HG02970 (cell line): ENCODE data around the gene PRSS35.
"Not testable (repeated sequence)": the region's sequence is repeated elsewhere in the genome, so short reads cannot be mapped to it uniquely, and the experiment has no call there.

Source experiments
- ATAC-seq: cut with Tn5 transposase; IDR thresholded peaks from one replicate; pipeline ENCODE4 v1.9.1; 2021; ENCODE audit warnings: mild to moderate bottlenecking, moderate library complexity, moderate number of reproducible peaks; ENCODE audit not compliant: unreplicated experiment, low FRiP score

The PRSS35 gene, protein sequence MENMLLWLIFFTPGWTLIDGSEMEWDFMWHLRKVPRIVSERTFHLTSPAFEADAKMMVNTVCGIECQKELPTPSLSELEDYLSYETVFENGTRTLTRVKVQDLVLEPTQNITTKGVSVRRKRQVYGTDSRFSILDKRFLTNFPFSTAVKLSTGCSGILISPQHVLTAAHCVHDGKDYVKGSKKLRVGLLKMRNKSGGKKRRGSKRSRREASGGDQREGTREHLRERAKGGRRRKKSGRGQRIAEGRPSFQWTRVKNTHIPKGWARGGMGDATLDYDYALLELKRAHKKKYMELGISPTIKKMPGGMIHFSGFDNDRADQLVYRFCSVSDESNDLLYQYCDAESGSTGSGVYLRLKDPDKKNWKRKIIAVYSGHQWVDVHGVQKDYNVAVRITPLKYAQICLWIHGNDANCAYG

DNA sequence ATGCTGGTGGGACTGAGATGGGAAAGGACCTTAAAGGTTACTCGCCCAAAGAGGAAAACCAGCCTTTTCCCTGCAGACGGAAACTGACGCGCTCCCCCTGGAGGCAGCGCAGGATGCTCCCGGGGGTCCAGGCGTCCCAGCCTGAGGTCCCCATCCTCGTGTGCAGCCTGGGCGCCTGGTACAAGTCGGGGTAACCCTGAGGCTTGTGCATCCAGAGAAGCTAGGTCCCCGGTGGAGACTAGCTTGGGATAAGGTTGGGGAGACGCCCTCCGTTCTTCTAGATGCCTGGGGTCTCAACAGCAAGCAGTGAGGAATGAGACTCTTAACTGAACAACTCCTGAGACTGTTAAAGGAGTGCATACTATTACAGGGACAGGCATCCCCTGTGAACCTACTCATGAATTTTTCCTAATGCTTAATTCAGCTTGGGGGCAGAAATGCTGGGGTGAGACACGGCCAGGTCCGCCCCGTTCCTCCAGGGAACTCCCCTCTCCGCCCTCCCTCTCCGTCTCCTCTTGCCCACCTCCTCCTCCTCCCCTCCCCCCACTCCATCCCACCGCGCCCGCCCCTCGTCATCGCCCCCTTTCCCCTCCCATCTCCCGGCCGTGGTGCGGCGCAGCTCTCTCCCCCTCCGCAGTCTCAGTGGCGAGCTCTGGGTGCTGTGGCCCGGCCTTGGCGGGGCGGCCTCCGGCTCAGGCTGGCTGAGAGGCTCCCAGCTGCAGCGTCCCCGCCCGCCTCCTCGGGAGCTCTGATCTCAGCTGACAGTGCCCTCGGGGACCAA lies at the start of gene PRSS35:
Gene PRSS35, plus strand, starts transcription at position 634 of the 781 bp plus-strand sequence. CDS start 10,908 bp downstream, outside the sequence.
- ATAC-seq = no peak

DNA sequence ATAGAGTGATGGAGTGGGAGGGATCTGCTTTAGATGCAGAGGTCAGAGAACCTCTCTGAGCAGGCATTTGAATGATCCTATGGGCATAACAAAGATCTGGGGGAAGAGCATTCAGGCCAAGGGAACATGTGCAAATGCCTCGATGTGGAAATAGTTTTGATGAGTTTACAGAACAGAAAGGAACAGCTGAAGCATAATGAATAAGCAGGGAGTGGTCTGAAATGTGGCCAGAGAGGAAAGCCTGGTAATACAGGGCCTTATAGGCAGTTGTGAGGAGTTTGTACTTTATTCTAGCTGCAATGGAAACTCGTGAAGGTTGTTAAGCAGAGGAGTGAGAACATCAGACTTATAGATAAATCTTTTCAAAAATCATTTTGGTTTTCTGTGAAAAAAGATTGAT lies 48.4 kb upstream of the PRSS35 start:
- ATAC-seq = no peak

DNA sequence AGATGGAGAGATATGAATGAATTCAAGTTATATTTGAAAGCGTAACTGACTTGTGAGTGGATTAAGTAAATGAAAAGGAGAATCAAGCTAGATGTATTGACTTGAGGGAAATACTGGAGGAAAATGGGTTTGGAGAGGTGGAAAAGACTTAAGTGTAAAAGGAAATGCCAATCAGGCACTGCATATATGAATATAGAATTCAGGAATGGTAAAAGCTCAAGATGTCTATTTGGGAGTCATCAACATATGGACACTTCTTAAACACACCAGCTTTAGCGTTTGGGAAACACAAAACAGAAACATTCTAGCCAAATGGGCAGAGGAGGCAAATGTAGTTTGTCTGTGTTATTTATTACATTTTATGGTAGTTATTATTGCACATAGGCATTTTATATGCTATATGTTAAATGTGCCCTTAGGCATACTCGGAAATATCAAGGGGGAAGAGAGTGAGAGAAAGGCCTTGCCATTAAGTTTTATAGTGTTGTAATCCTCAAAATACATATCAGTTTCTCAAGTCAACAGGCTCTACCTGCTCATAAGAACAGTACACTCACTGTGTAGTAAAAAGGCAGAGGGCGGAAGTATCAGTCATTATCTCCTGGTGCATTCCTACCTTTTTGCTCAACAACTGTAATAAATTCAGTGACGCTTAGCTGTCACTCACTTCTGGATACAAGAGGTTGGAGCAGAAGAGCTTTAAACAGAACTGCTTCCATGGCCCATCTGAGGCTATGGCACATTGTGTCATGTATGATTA lies 47.8 kb upstream of the PRSS35 start:
- no peak for ATAC-seq

DNA sequence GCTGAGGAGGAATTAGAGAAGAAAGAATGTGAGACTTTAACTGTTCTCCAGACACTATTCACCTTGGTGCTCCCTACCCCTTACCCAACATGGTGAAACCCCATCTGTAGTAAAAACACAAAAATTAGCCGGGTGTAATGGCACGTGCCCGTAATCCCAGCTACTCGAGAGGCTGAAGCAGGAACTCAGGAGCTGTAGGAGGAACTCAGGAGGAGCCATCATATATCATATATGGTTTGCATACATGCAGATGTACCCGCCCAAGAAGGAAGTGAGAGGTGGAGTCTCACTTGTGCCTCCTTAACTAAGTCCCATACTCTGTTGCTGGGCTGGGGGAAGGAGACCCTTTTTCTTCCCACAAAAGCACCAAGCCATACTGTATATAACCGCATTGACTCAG lies 46.0 kb upstream of the PRSS35 start:
- ATAC-seq = no peak

DNA sequence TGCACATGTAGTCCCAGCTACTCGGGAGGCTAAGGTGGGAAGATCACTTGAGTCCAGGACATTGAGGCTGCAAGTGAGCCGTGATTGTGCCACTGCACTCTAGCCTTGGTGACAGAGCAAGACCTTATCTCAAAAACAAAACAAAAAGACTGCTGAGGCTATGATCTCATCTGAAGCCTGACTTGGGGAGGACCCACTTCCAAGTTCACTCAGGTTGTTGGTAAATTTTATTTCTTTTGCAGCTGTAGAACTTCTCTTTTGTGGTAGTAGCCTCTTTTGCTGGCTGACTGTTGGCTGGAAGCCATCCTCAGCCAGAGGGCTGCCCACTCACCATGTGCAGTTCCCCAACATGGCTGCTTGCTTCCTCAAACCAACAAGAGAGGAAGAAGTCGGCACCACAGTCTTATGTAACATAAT lies 44.7 kb upstream of the PRSS35 start:
- no peak for ATAC-seq

DNA sequence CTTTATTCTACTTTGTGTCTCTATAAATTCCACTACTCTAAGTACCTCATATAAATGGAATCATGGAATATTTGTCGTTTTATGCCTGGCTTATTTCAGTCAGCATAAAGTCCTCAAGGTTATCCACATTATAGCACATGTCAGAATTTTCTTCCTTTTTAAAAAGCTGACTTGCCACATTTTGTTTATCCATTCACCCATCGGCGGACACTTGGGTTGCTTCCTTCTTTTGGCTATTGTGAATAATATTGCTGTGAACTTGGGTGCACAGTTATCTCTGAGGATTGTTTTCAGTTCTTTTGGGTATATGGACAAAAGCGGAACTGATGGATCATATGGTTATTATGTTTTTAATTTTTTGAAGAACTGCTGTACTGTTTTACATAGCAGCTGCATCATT lies 42.3 kb upstream of the PRSS35 start:
- no peak for ATAC-seq

DNA sequence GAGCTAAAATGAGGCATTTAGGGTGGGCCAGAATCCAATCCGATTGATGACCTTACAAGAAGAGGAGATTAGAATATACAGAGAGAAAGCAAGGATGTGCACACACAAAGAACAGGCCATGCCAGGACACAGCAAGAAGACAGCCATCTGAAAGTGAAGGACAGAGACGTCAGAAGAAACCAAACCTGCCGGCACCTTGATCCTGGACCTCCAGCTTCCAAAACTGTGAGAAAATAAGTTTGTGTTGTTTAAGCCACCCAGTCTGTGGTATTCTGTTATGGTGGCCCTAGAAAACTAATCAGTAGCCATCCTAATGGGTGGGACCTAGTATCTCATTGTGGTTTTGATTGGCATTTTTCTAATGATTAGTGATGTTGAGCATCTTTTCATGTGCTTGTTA lies 41.7 kb upstream of the PRSS35 start:
- ATAC-seq = no peak

DNA sequence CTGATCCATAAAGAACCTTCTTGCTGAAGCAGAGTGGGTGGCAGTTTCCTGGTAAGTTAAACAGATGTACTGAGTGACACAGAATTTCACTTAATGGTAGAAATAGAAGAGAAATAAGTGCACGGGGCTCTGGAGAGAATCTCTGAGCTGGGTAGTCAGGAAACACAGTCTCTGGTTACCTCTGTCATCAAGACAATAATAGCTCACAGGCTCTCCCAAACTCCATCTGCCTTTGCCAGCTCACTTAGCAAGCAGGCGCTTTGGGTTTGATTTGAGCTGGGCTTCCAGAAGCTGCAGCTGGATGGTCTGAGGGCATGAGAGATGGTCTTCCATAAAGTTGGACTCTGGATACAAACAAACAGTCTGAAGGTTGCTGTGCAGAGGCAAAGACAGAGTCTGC lies 39.6 kb upstream of the PRSS35 start:
- no peak for ATAC-seq

DNA sequence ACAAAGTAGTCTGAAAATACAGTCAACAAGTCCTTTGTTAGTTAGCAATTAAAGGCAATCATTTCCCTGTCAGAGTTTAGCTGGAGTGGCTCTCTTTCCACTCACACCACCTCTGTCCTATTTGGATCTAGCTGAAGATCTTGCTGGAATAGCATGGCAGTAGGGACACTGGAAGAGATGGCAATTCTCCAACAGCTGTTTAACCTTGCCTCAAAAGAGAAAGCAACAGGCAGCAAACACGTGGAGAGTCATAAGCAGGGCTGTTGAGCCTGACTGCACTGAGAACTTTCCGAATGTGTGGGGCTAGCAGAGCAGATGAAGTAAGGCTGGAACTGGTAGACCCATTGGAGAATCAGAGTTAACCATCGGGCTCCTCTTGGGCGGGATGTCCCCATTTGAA lies 38.0 kb upstream of the PRSS35 start:
- no peak for ATAC-seq

DNA sequence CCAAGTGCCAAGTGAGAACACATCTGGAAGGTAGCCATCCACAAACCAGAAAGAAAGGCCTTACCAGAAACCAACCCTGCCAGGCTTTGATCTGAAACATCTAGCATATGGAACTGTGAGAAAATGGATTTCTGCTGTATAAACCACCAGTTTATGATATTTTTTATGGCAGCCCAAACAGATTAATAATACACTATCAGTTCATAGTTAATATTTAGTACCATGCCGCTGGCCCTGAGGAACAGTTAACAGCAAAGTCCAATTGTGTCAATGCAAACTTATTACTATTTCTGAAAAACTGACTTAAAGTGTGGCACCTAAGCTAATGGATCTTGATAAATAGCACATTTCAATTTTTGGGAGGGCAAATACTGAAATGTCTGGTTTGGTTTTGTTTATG lies 35.4 kb upstream of the PRSS35 start:
- ATAC-seq = no peak

DNA sequence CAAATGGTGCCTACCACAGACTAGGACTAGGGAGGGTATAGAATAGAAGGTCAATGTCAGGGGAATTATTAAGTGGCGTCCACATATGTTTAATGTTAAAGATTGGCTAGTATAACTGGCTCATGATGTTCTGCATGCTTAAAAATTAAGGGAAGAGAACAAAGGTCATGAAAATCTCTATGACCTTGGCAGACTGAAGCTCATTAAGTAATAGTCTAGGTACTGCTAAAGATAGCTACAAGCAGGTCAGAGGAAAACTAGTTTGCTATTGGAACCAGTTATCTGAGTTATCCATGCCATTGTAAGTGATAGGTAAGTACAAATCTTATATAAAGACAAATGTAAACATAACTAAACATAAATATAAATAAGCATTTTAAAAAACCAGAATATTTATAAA lies 32.9 kb upstream of the PRSS35 start:
- ATAC-seq = no peak

DNA sequence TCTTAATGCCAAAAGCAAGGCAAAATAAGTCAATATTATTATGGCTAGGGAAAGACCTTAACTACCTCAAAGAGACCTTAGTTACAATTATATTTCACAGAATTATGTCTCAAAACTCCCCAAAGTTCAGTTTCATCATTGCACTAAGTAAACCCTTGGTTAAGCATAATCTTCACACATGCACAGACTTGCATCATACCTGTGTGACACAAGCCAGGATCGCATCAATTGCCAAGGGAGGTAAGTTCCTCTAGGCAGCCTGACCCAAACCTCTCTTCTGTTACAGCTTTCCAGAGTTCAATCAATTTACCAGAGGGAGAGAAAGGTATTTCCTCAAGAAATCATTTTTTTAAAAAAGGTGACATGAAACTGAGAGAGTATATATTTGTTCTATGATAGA lies 31.9 kb upstream of the PRSS35 start:
- no peak for ATAC-seq

DNA sequence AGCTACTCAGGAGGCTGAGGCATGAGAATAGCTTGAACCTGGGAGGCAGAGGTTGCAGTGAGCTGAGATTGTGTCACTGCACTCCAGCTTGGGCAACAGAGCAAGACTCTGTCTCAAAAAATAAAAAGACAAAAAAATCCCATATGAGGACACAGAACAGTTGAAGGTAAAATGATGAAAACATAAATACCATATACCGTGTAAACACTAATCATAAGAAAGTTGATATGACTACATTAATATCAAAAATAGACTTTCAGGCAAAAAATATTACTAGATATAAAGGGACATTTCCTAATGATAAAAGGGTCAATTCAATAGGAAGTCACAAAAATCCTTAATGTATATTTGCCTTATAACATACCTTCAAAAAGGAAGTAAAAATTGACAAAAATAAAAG lies 30.4 kb upstream of the PRSS35 start:
- not testable (repeated sequence) for ATAC-seq

DNA sequence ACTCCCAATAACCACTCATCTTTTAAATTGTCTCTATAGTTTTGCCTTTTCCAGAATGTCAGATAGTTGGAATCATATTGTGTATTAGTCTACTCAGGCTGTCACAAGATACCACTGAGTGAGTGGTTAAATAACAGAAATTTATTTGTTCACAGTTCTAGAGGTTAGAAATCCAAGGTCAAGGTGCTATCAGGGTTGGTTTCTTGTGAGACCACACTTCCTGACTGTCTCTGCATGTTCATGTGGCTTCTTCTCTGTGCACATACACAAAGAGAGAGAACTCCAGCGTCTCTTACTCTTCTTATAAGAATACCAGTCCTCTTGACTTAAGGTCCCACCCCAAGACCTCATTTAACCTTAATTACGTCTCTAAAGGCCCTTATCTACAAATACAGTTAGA lies 23.9 kb upstream of the PRSS35 start:
- ATAC-seq = no peak

DNA sequence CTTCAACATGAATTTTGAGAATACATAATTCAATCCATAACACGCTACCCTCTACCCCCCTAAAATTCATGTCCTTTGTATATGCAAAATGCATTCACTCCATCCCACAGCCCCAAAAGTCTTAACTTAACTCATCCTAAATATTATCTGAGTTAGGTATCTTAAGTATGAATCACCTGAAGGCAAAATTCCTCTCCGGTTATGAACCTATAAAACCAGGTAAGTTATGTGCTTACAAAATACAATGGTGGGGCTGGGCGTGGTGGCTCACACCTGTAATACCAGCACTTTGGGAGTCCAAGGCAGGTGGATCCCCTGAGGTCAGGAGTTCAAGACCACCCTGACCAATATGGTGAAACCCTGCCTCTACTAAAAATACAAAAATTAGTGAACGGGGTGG lies 23.5 kb upstream of the PRSS35 start:
- ATAC-seq = no peak

DNA sequence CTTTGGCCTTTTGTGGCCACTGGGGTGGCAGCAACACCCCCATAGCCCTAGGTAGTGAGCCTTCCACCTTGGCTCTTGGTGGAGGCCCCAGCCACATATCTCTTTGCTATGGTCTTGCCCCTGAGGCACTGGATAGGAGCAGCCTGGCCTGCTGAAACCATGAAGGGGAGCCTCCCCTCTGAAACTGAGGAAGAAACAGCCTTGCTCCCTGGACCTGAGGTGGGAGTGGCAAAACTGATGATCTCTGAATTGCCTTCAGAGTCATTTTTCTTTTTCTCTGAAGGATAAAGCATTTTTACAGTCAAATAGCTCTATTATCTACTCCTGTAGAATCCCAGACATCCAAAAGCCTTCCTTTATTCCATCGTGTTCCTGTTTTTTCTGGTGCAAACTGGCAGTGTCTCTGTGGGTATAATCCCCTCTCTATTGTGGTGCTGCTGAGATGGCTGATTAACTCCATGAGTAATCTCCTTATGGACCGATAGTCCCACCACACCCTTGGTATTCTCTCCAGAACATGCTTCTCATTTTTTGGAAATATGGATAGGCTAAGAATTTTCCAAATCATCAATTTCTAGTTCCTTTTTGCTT lies 22.0 kb upstream of the PRSS35 start:
- ATAC-seq = no peak

DNA sequence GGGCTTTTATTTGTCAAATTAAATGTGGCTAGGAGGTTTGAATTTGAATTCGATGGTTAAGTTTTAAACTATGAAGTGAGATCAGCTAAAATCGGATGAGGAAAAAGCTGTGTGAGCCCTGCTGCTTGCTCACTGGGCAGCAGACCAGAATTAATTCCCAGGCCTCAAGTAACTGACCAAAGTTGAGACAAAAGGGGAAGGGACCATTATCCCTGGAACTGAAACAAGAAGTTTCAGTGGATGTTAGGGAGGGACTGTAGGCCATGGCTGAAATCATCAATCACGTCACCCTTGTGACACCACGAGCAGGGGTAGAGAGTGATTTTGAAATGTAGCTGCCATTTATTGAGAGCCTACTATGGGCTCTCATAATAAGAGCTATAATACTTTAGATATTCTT lies 7.0 kb upstream of the PRSS35 start:
- no peak for ATAC-seq

DNA sequence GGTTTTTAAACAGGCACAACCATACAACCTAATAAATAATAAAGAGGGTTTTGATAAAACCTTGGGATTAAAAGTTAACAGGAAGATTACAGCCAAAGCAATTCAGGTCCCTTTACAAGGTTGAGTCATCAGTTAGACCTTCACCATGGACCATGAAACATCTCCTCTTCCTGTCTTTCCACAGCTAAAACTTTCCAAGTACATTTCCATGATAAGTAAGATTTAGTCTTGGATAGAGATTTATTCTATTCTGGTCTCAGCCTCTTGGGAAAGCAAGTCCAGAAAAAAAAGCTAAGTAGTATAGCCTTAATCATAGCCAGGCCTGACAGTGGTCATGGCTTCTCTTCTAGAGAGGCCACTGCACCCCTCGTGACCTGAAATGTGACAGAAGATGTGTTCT lies 2.9 kb upstream of the PRSS35 start:
- ATAC-seq = no peak

DNA sequence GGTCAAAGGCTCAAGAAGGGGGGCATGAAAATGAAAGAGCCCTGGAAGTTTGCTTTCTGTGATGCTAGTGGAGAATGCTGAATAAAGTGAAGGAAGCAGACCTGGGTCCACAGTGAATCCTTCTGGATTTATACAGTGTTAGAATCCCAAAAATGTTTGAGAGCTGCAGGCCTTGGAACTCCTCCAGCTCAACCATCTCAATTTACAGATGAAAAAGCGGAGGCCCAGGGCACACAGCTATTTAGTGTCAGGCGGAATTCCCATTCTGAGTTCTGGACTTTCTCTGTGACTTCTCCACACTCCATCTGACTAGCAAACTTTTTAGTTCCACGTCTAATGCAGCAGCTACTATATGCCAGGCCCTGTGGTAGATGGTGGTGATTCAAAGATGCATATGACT lies 1.5 kb upstream of the PRSS35 start:
- no peak for ATAC-seq

DNA sequence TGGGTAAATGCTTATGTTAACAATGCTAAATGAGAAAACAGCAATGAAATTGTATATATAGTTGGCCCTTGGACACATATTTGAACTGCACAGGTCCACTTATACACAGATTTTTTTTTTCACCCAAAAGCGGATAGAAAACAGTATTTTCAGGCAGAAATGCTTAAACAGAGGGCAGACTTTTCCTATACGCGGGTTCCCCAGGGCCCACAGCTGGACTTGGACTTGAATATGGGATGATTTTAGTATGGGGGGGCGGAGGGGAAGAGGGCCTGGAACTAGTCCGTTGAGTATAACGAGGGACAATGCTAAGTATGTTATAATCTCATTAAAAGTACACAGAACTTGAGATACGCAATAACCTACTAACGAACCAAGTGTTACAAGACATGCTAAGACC lies 1.1 kb upstream of the PRSS35 start:
- ATAC-seq = no peak

DNA sequence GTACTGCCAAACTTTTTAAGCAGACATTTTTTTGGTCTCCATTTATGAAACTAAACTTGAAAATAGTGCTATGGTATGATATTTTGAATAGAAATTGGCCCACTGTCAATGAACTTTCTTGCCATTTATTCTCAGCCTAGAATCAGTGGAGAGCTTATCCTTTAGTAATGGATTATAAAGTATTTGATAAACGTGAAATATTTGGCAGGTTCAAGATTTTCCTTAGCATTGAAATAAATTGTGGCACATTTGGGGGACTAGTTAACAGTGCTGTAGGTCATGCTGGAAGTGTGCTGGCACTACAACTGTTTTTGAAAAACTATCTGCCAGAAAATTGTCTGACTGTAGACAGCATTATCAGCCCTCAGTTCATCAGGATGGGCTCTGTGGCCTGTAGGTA lies 2.1 kb downstream of the PRSS35 start:
- ATAC-seq = no peak
